H1 (cell line): ENCODE results near the gene MAGIX. TPM values are rescaled to one million over a fixed set of nuclear protein-coding genes. Genes with fewer than 3 reads are reported as not detected.

Experiments used
- CTCF ChIA-PET: fragments of 300-600 bp; sonication (Branson Sonifier 250); formaldehyde crosslinking; loops from one replicate; lab custom pipeline; 2021; ENCODE audit not compliant: partially characterized antibody; lab: Charles Lee
- POLR2A ChIA-PET: fragments of 300-600 bp; sonication (Branson Sonifier 250); formaldehyde crosslinking; loops from one replicate; lab custom pipeline; 2021; ENCODE audit warnings: inconsistent platforms; ENCODE audit not compliant: partially characterized antibody; lab: Charles Lee
- DNase-seq, 2 experiments: peaks; one replicate each; pipeline versions ENCODE4 v3.0.0 to v3.0.0-alpha.2; 2010 to 2022; ENCODE audit warnings: low spot score in 2 of 2, low read depth in 1 of 2, mixed read lengths in 1 of 2
- FAIRE-seq: peaks from 2 replicates; lab custom pipeline; 2011; peaks lifted over from hg19 to GRCh38; lab: Jason Lieb, UNC
- H2AFZ ChIP-seq: 2 replicates; pipeline ENCODE4 v1.8.1; 2012; ENCODE audit warnings: low read length, inconsistent platforms
- H2AK5ac ChIP-seq: 2 replicates; pipeline ENCODE4 v1.6.1; 2013; ENCODE audit warnings: low read depth, low read length
- H2BK120ac ChIP-seq: replicated peaks from 2 replicates; pipeline ENCODE3; 2013; ENCODE audit warnings: low read depth, low read length, inconsistent platforms
- H2BK12ac ChIP-seq: 2 replicates; pipeline ENCODE4 v1.6.1; 2013; ENCODE audit warnings: low read depth, low read length
- H2BK15ac ChIP-seq: 2 replicates; pipeline ENCODE4 v1.6.1; 2013; ENCODE audit warnings: low read length
- H2BK20ac ChIP-seq: 2 replicates; pipeline ENCODE4 v1.6.1; 2013; ENCODE audit warnings: low read length
- H2BK5ac ChIP-seq: 2 replicates; pipeline ENCODE4 v1.6.1; 2013; ENCODE audit warnings: low read depth, low read length
- H3K14ac ChIP-seq: 2 replicates; pipeline ENCODE4 v1.6.1; 2013; ENCODE audit warnings: inconsistent platforms; ENCODE audit not compliant: insufficient read length
- H3K18ac ChIP-seq: 2 replicates; pipeline ENCODE4 v1.6.1; 2013; ENCODE audit warnings: low read length; ENCODE audit errors: extremely low read depth
- H3K23ac ChIP-seq: 2 replicates; pipeline ENCODE4 v1.6.1; 2013; ENCODE audit warnings: inconsistent platforms; ENCODE audit not compliant: insufficient read length
- H3K23me2 ChIP-seq: 2 replicates; pipeline ENCODE4 v1.6.1; 2013; ENCODE audit warnings: low read depth, low read length
- H3K27ac ChIP-seq: 2 replicates; pipeline ENCODE4 v1.6.1; 2011; ENCODE audit warnings: low read depth, low read length, inconsistent platforms
- H3K27me3 ChIP-seq, 4 experiments: replicated peaks in 1 of 4; 1 replicate in 1 of 4; 2 replicates in 3 of 4; pipeline versions ENCODE4 v1.6.1 to v1.8.1; 2011 to 2013; ENCODE audit warnings: low read length in 3 of 4, mild to moderate bottlenecking in 3 of 4, inconsistent platforms in 2 of 4, mixed read lengths in 2 of 4, moderate library complexity in 1 of 4; ENCODE audit not compliant: control insufficient read depth in 3 of 4, insufficient read depth in 3 of 4; ENCODE audit errors: extremely low read depth in 1 of 4
- H3K36me3 ChIP-seq, 4 experiments: 2 replicates each; pipeline versions ENCODE4 v1.6.1 to v1.8.1; 2011 to 2013; ENCODE audit warnings: mild to moderate bottlenecking in 4 of 4, low read length in 3 of 4, moderate library complexity in 2 of 4, control low read depth in 1 of 4, inconsistent platforms in 1 of 4; ENCODE audit not compliant: insufficient read depth in 4 of 4, control insufficient read depth in 2 of 4
- H3K4ac ChIP-seq: replicated peaks from 2 replicates; pipeline ENCODE3; 2013; ENCODE audit warnings: low read length, low read depth, mixed read lengths, inconsistent platforms; ENCODE audit not compliant: insufficient read length
- H3K4me1 ChIP-seq, 4 experiments: replicated peaks in 1 of 4; 1 replicate in 1 of 4; 2 replicates in 3 of 4; pipeline versions ENCODE4 v1.6.1 to v1.8.1; 2011 to 2013; ENCODE audit warnings: low read length in 3 of 4, inconsistent platforms in 2 of 4, mixed read lengths in 1 of 4; ENCODE audit not compliant: insufficient read depth in 4 of 4, control insufficient read depth in 3 of 4
- H3K4me2 ChIP-seq, 2 experiments: 2 replicates each; pipeline versions ENCODE4 v1.6.1 to v1.8.1; 2011 to 2013; ENCODE audit warnings: low read depth in 2 of 2, low read length in 2 of 2, control low read depth in 1 of 2, inconsistent platforms in 1 of 2, mild to moderate bottlenecking in 1 of 2; ENCODE audit not compliant: insufficient read depth in 1 of 2
- H3K4me3 ChIP-seq, 4 experiments: fragments of 200-600, 300-600 bp in 1 of 4; sonication (generic), shearing (Covaris generic), sonication (Bioruptor Twin) in 1 of 4; 2 replicates each; pipeline versions ENCODE4 v1.5.1 to v1.8.1; 2011 to 2016; ENCODE audit warnings: low read length in 4 of 4, low read depth in 3 of 4, control low read depth in 2 of 4, inconsistent platforms in 2 of 4, mild to moderate bottlenecking in 2 of 4, mixed read lengths in 1 of 4, moderate library complexity in 1 of 4; ENCODE audit not compliant: insufficient read depth in 2 of 4; ENCODE audit errors: extremely low read depth in 1 of 4
- H3K56ac ChIP-seq: replicated peaks from 2 replicates; pipeline ENCODE3; 2013; ENCODE audit warnings: low read depth, mild to moderate bottlenecking, mixed read lengths, low read length, inconsistent platforms; ENCODE audit not compliant: insufficient read length
- H3K79me1 ChIP-seq: 2 replicates; pipeline ENCODE4 v1.6.1; 2013; ENCODE audit warnings: low read depth, low read length, control low read depth
- H3K79me2 ChIP-seq, 2 experiments: 2 replicates each; pipeline versions ENCODE4 v1.6.1 to v1.8.1; 2012 to 2013; ENCODE audit warnings: low read length in 2 of 2, mild to moderate bottlenecking in 2 of 2, inconsistent platforms in 1 of 2; ENCODE audit not compliant: insufficient read depth in 2 of 2, control insufficient read depth in 1 of 2
- H3K9ac ChIP-seq, 4 experiments: replicated peaks in 1 of 4; 1 replicate in 1 of 4; 2 replicates in 3 of 4; pipeline versions ENCODE4 v1.6.1 to v1.8.1; 2011 to 2013; ENCODE audit warnings: low read depth in 3 of 4, low read length in 3 of 4, control low read depth in 2 of 4, mild to moderate bottlenecking in 2 of 4, moderate library complexity in 2 of 4, inconsistent platforms in 1 of 4; ENCODE audit errors: extremely low read depth in 1 of 4
- H3K9me3 ChIP-seq, 2 experiments: 2 replicates each; pipeline versions ENCODE4 v1.6.1 to v1.8.1; 2012 to 2013; ENCODE audit warnings: mild to moderate bottlenecking in 2 of 2, moderate library complexity in 2 of 2, control low read depth in 1 of 2, inconsistent platforms in 1 of 2, low read depth in 1 of 2, low read length in 1 of 2, mixed read lengths in 1 of 2; ENCODE audit not compliant: insufficient read depth in 2 of 2
- H4K20me1 ChIP-seq, 2 experiments: replicated peaks in 1 of 2; 2 replicates each; pipeline versions ENCODE3 to v1.8.1; 2011 to 2013; ENCODE audit warnings: inconsistent platforms in 2 of 2, low read length in 2 of 2, mild to moderate bottlenecking in 1 of 2; ENCODE audit not compliant: insufficient read depth in 2 of 2, control insufficient read depth in 1 of 2
- H4K5ac ChIP-seq: 2 replicates; pipeline ENCODE4 v1.6.1; 2013; ENCODE audit warnings: low read length, low read depth, mixed read lengths, inconsistent platforms; ENCODE audit not compliant: insufficient read length
- H4K8ac ChIP-seq: 2 replicates; pipeline ENCODE4 v1.8.0; 2013; ENCODE audit warnings: mild to moderate bottlenecking, moderate library complexity, low read length, inconsistent platforms; ENCODE audit not compliant: insufficient read depth; ENCODE audit errors: extremely low read depth
- H4K91ac ChIP-seq: replicated peaks from 2 replicates; pipeline ENCODE3; 2013; ENCODE audit warnings: low read length, mixed read lengths, inconsistent platforms; ENCODE audit not compliant: insufficient read length
- PHF8 ChIP-seq: fragments of 200-600 bp; sonication (generic); conservative IDR thresholded peaks from 2 replicates; pipeline ENCODE4 v1.7.1; 2012; ENCODE audit warnings: low read depth, mild to moderate bottlenecking, inconsistent platforms, low read length, moderate library complexity
- SIN3A ChIP-seq, 2 experiments: IDR thresholded peaks in 1 of 2; conservative IDR thresholded peaks in 1 of 2; 2 replicates each; pipeline ENCODE4 v1.6.1; 2011 to 2012; ENCODE audit warnings: low read length in 2 of 2, improper control_type of control experiment in 1 of 2, low read depth in 1 of 2, mild to moderate bottlenecking in 1 of 2
- TEAD4 ChIP-seq: IDR thresholded peaks from 2 replicates; pipeline ENCODE4 v1.6.1; 2012; ENCODE audit warnings: low read depth, low read length, inconsistent platforms, mixed read lengths
- WGBS, 2 experiments: shearing (Covaris generic) in 1 of 2; methylation state at CpG; one replicate each; pipeline versions ENCODE4 v1.1.6 to v1.1.7; 2013 to 2015; ENCODE audit warnings: low lambda C conversion rate in 2 of 2, mixed read lengths in 2 of 2, inconsistent platforms in 1 of 2, low coverage in 1 of 2, missing lambda C conversion rate in 1 of 2; ENCODE audit not compliant: insufficient replicate concordance in 2 of 2, insufficient coverage in 1 of 2, insufficient read length in 1 of 2; ENCODE audit errors: extremely low coverage in 1 of 2, missing lambda C conversion rate in 1 of 2; 5-methylcytosine and 5-hydroxymethylcytosine counted together
- polyA plus RNA-seq, 7 experiments: library from polyadenylated mRNA; depleted of rRNA in 3 of 7; stranded (reverse) in 5 of 7; unstranded in 2 of 7; fragments of >200 nt in 5 of 7; fragments of 200-250 nt in 2 of 7; gene quantifications; 1 replicate in 5 of 7; 2 replicates in 1 of 7; 4 replicates in 1 of 7; pipeline versions ENCODE4 v1.2.1 to v1.2.3, GENCODE V29; 2011 to 2013; ENCODE audit warnings: missing spikeins in 2 of 7, mixed read lengths in 2 of 7
- total RNA-seq: library from RNA; stranded (reverse); fragmentation: NEBNext Ultra II Directional; extraction: Animal tissue kit (Norgen Biotek cat#: 25700); gene quantifications from 2 replicates; pipeline ENCODE4 v1.2.1, GENCODE V29; 2021

MAGIX gene
- total and polyA plus RNA-seq, 2 of the 8 experiments (the other 6 are each of a cell fraction or from before 2014, with no cell fraction given): 0.37 to 1.1 TPM

- H2AK5ac ChIP-seq: no peak overlapping the region
- ChIA-PET POLR2A (interaction anchor here (1.0 to 1.4 kb wide), 4 partner anchors 16 to 28 kb away, joined by 3 to 4 read pairs (median 3); no protein-coding TSS in a partner anchor), CTCF (interaction anchor here (1.4 to 2.5 kb wide), 4 partner anchors 33 to 90 kb away, joined by 6 to 11 read pairs (median 8); no protein-coding TSS in a partner anchor)
These were observed 29.0 kb downstream of the MAGIX start for GRCh38 chrX:49191574-49192011.

More at GRCh38 chrX:49191574-49192011, 29.0 kb downstream of the MAGIX start:
- no peaks in the 10 kb centered on the region for H3K27me3 ChIP-seq
- H3K4ac ChIP-seq: no peak overlapping the region
- peak overlapping the region; percentile 77; the same call in 1 of the 2 replicates for H3K27ac ChIP-seq
- no peak overlapping the region for H4K5ac ChIP-seq
- no peak for DNase-seq
- no peaks in the 10 kb centered on the region for H3K79me2 ChIP-seq
- peak overlapping the region; percentile 18 to 60; a peak in 3 of 4 replicates for H3K4me2 ChIP-seq
- no peak overlapping the region for H3K56ac ChIP-seq
- 3% methylated on average over 22 of the region's 34 CpGs; no CpG with 5 or more reads in 1 of the 2 experiments for WGBS, 2 experiments
- no peaks in the 10 kb centered on the region for H3K36me3 ChIP-seq
- H3K4me1 ChIP-seq: peaks cover 0 to 4% (median 3%) of the 10 kb centered on the region in 4 experiments; a peak in 4 of 7 replicates
- no peak overlapping the region for H2BK15ac ChIP-seq
- H3K14ac ChIP-seq: no peak overlapping the region
- H3K18ac ChIP-seq: no peak overlapping the region
- peak overlapping the region; percentile 51 to 87 (median 61) for H3K4me3 ChIP-seq
- no peak overlapping the region for H3K23ac ChIP-seq
- no peaks in the 10 kb centered on the region for H3K9me3 ChIP-seq
- H4K8ac ChIP-seq: peak overlapping the region; percentile 73; the same call in 1 of the 2 replicates
- TF ChIP-seq SIN3A (conservative IDR thresholded peaks at IDR 0.05 in 1 of 2, IDR thresholded peaks at IDR 0.05 in 1 of 2; ENCODE audit: low read depth in 1 of 2, low read length in 2 of 2) (no peak), PHF8 (peak; percentile 77), TEAD4 (no peak)
- no peaks in the 10 kb centered on the region for H3K79me1 ChIP-seq
- peak overlapping the region in 3 of 4 experiments; percentile 46 to 66 (median 55); a peak in 6 of 7 replicates for H3K9ac ChIP-seq
- H2BK20ac ChIP-seq: no peak overlapping the region
- H2BK120ac ChIP-seq: no peak overlapping the region
- no peak for FAIRE-seq
- no peak overlapping the region; the same call in 1 of the 2 replicates for H2AFZ ChIP-seq
- H2BK12ac ChIP-seq: no peak overlapping the region
- H4K20me1 ChIP-seq: no peaks in the 10 kb centered on the region
- H2BK5ac ChIP-seq: no peak overlapping the region
- H3K23me2 ChIP-seq: peaks cover 2% of the 10 kb centered on the region; the same call in 1 of the 2 replicates
- H4K91ac ChIP-seq: no peak overlapping the region
